MM.1S (cell line): ENCODE data around the gene OPRM1.

Source experiments
- EZH2 ChIP-seq: fragments of 300-600 bp; sonication (generic); optimal IDR thresholded peaks from 2 replicates; pipeline ENCODE3; 2017; ENCODE audit warnings: low read depth, mild to moderate bottlenecking, antibody characterized with exemption, low read length, mixed read lengths
- EZH2phosphoT487 ChIP-seq: fragments of 300-600 bp; sonication (generic); IDR thresholded peaks from 2 replicates; pipeline ENCODE4 v1.6.1; 2018; ENCODE audit warnings: antibody characterized with exemption, low read length
- TF ChIP-seq, protein P1 (sequence below): fragments of 300-600 bp; sonication (generic); IDR thresholded peaks from 2 replicates; pipeline ENCODE4 v1.5.1; 2016; ENCODE audit warnings: antibody characterized with exemption, low read length, mixed read lengths

DNA sequence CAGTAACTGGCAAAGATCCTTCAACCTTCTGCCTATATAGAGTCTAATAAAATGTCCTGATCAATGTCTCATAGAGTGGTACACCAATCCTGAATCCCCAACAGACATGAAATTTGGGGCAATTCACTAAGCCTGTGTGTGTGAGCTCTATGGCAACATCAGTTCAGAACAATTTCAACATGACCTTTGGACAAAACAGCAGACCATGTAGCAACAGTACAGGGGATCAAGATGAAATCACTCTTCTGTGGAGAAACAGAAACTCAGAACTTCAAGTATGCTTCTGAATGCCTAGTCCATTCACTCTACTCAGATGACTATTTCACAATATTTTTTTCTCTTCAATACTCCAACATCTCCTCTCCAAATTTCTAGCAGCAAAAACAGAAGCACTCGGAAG is 49.1 kb upstream of the OPRM1 start:
- TF ChIP-seq EZH2phosphoT487 (no peak), EZH2 (no peak)
- TF ChIP-seq, protein P1, sequence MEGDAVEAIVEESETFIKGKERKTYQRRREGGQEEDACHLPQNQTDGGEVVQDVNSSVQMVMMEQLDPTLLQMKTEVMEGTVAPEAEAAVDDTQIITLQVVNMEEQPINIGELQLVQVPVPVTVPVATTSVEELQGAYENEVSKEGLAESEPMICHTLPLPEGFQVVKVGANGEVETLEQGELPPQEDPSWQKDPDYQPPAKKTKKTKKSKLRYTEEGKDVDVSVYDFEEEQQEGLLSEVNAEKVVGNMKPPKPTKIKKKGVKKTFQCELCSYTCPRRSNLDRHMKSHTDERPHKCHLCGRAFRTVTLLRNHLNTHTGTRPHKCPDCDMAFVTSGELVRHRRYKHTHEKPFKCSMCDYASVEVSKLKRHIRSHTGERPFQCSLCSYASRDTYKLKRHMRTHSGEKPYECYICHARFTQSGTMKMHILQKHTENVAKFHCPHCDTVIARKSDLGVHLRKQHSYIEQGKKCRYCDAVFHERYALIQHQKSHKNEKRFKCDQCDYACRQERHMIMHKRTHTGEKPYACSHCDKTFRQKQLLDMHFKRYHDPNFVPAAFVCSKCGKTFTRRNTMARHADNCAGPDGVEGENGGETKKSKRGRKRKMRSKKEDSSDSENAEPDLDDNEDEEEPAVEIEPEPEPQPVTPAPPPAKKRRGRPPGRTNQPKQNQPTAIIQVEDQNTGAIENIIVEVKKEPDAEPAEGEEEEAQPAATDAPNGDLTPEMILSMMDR = no peak
